DMS153 (cell line): ENCODE results near the gene GALNT2.

Experiments
- DNase-seq: peaks from one replicate; lab custom pipeline; 2025; lab: John Stamatoyannopoulos, UW

The GALNT2 gene

DNA sequence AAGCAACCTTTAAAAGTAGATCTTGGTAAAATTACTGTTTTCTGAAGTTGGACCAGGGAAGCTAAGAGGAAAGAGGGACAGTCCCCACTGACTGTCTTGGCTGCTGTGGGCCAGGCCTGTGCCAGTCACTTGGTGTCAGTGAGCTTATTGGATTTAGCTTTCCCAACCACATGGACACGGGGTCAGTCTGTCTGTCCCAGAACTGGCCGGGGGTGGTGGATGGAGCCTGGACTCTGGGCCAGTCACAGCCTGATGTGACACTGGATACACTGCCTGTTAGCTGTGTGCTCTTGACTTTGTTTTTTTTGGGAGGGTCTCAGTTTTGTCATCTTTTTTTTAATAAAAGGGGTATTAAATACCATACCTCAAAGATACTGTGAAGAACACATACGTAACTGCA lies 96.7 kb downstream of the GALNT2 start:
- DNase-seq: no peak

- DNase-seq: no peak
Measured at GRCh38 chr1:230165536-230165935, 98.5 kb downstream of the GALNT2 start.

DNA sequence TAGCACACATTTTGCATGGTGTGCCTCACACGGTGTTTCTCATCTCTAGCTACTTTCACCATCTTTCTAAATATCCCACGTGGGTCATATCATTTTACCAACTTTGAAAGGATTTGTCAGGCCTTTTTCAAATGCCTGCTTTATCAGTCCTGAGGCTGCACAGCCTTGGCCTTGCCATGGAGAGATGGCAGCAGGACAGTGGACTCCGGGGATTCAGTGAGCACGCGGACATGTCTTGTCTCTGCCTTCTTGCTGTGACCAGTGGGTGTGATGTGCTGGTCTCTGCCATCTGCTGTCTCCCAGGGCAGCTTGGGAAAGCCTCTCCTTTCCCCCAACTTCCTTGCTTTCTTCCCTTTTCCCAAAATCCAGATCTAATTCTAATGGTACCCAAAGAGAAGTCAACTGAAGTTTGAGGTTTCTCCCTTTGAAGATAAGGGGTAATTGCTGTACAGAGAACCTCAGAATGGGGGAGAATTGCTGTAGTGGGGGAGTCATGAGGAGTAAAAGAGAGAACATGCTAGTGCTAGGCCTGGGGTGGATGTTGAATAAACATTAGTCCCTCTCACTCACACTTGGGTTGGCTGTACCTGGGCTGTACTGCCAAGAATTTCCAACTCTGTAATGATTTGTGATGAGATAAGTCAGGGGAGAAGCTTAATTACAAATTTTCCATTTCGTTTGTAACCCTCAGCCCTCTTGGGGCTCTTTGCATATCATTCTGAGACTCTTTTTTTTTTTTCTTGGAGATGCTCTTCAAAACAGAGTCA lies 99.5 kb downstream of the GALNT2 start:
- DNase-seq: no peak

DNA sequence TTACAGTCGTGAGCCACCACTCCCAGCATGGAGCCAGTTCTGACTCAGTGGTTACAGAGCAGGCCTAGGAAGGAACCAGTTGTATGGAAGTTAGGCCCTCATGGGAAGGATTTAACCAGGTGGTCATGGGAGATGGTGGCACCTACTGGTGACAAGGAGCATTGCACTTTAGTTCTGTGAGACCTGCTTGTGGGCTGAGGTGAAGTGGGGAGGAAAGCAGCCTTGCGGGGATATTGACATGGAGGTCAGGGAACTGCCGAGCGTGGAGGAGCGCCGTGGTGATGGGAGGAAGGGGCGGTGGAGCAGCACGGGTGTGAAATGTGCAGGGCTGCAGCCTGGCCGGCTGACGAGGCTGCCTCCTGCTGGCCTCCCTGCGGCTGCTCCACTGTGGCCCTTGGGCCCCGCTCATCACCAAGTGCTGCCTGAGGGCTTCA lies 100.4 kb downstream of the GALNT2 start:
- DNase-seq: no peak

GRCh38 chr1:230169454-230170152 lies 102.6 kb downstream of the GALNT2 start:
- DNase-seq: no peak

- no peak for DNase-seq
Measured at GRCh38 chr1:230170153-230170547, 103.1 kb downstream of the GALNT2 start.

- DNase-seq: no peak
Measured at GRCh38 chr1:230170622-230171021, 103.6 kb downstream of the GALNT2 start.

DNA sequence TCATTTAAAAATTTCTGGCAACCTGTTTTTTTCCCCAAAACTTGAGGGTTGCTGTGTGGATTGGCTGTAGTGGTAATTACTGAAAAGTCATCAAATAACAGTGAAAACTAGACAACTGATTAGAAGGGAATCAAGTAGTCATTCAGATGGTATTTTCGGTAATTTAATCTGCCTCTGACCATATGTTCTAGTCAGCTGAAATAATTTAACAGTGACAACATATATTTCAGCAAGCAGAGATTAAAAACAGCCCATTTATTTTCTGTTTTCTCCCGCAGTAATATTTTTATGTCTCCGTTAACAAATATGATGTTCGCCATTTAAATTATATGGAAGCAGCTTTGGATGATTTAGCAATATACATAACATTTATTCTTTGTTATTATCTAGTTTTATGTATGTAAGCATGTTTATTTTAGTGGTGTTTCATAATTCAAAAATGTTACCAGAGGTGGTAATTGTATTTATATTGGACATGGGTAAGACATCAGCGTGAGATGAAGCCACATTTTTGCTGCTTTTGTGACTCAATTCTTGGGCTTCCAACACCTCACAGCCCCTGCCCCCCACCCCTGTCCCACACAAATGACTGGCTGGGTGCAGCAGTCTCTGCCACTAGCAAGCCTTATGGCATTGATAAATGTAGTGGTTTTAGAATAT lies 104.4 kb downstream of the GALNT2 start:
- DNase-seq: no peak

DNA sequence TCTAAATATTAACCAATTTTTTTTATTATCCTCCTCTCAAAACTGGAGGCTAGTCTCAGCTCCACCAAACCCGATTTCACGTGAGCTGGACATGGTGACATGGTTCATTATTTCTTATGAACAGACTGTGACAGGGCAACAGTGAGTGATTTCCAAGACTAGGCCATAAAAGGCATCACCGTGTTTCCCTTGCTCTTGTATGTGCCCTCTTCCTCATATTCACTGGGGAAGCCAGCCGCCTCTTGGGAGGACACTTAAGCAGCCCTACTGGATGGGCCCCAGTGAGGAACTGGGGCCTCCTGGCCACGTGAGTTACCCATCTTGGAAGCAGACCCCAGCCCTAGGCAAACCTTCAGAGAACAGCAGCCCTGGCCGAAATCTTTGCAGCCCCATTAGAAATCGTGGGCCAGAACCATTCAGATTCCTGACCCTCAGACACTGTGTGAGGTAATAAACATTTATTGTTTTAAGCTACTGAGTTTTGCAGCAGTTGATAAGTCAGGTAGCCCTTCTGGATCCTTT lies 105.0 kb downstream of the GALNT2 start:
- DNase-seq: no peak

GRCh38 chr1:230173187-230173975 lies 106.3 kb downstream of the GALNT2 start:
- no peak for DNase-seq

DNA sequence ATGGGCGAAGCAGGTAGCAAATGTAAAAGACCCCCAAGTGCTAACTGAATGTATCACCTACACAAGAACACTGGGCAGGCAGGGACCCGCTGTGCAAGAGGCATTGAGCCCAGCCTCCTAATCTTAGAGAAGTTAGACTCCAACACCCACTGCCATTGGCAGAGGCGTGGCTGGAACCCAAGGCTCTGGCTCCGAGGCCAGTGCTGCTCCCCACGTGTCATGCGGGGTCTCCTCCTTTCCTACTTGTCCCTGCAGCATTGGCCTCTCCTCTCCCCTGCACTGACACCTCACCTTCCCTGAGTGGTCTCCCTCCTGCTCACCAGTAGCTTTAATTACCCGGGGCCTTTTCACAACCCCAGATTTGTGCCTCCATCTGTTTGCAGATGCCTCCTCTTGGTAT lies 107.0 kb downstream of the GALNT2 start:
- no peak for DNase-seq

- no peak for DNase-seq
Measured at GRCh38 chr1:230174471-230175162, 107.6 kb downstream of the GALNT2 start.

- DNase-seq: no peak
Measured at GRCh38 chr1:230175163-230175747, 108.2 kb downstream of the GALNT2 start.

DNA sequence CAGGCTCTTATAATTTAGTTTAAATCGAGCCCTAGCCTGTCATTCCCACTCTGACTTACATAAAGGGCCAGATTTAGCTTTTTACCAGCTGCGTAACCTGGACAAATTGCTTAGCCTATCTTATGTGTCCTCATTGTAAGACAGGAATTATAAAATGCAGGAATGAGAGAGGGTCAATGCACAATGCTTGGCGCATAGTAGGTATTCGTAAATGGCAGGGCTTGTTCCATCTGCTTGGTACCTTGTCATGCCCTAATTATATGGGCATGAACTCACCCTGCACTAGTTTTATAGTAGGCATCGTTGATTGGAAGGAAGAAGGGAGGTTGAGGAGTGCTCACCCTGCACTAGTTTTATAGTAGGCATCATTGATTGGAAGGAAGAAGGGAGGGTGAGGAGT lies 108.8 kb downstream of the GALNT2 start:
- no peak for DNase-seq

- DNase-seq: no peak
Measured at GRCh38 chr1:230176326-230176725, 109.3 kb downstream of the GALNT2 start.

- no peak for DNase-seq
Measured at GRCh38 chr1:230176871-230177411, 109.9 kb downstream of the GALNT2 start.

DNA sequence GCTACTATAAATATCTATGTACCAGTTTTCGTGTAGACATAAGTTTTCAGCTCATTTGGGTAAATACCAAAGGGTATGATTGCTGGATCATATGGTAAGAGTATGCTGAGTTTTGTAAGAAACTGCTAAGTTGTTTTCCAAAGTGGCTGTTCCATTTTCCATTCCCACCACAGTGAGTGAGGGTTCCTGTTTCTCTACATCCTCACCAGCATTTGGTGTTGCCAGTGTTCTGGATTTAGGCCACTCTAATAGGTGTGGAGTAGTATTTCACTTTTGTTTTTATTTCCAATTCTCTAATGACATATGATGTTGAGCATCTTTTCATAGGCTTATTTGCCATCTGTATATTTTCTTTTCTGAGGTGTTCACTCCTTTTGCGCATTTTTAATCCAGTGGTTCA lies 112.2 kb downstream of the GALNT2 start:
- DNase-seq: no peak

DNA sequence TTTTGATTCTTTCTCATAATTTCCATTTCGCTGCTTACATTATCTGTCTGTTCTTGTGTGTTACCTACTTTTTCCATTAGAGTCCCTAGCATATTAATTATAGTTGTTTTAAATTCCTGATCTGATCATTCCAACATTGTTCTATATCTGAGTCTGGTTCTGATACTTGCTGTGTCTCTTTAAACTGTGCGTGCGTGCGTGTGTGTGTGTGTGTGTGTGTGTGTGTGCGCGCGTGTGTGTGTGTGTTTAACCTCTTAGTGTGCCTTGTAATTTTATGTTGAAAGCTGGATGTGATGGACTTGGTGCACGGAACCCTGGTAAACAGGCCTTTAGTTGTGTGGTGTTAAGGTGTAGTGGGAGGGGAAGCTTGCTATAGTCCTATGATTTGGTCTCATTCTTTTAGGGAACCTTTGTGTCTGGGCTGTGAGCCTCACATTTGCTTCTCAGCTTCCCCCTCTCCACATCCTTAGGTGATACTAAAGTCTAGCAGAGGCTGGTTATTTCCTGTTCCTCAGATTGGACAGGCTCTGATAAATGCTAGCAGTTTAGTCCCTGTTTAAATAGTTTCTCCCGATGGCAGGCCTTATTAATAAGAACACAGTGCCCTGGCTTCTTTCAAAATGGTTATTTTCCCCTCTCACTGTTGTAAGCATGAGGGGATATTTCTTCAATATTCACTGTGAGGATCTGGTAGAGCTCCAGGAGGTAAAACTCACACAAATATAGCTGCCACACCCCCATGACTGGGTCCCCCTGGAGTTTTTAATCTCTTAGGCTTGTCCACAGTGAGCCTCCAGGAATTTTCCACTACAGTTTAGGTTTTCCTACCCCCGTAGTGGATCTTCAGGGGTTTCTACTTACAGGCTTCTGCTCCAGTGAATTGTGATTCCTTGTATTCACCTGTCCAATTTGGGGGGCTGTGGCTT lies 118.3 kb downstream of the GALNT2 start:
- peak; percentile 59 for DNase-seq

DNA sequence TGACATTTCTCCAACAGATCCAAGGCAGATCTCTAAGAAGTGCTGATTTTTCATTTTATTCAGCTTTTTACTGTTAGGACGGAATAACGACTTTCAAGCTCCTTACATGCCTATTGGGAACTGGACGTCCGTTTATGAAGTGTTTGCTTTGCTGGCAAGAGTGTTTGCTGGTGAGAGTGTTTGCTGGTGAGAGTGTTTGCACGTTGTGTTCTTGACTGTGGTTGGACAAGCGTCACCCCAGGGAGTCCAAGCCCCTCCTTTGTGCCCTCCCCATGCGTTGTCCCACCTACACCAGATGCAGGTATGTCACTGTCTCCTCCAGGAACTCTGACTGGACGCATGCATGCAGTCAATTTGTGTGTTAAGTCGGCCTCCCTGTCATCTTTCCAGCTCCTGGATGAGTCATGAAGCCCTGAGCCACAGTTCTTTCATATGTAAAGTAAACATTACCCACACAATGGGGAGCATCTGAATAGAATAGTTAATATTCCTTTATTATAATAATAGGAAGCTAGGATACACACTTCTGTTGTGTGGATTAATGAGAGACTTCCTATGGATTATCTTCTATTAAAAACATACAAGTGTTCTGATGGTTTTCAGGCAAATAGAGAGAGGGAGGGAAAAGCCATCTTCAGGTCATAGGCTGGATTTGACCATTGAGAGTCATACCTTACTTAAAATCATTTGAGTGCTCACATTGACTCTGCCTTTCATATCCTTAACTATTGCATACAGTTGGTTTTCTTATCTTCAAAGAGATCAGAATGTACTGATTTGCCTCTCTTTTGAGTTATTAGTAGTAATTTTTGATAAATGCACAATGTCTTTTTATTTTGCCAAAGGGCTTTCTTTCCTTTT lies 119.2 kb downstream of the GALNT2 start:
- peak; percentile 100 for DNase-seq
